ENCODE data around the gene VANGL1.

VANGL1 gene

DNA sequence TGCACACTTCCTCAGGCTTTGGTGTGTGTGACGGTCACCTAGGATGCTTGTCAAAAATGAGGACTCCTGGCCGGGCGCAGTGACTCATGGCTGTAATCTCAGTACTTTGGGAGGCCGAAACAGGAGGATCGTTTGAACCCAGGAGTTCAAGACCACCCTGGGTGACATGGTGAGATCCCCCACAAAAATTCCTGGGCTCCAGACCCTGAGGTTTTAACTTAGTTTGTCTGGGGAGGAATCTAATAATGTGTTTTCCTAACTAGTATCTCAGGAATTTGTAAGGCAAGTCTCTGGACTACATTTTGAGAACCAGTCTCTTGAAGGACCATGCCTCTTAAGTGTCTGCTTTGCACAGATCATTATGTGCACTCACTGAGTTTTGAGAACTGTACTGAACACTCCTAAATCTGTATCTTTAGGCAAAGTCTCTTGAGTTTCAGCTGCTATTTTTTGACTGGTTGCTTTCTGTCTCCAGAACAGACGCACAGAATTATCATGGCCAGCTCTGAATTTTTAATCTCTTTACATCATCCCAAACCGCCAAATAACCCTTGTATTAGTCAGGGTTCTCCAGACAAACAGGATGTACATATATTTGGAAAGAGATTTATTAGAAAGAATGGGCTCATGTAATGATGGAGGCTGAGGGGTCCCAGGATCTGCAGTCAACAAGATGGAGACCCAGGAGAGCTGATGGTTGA, 45.5 kb upstream of the VANGL1 start:
- no peak for DNase-seq
- Histone ChIP-seq H3K27me3 (ENCODE audit: insufficient read depth, low read length, poor library complexity) (no peaks in the 10 kb centered on the region), H3K4me2 (ENCODE audit: low read length) (no peak overlapping the region), H4K5ac (ENCODE audit: low read length) (no peak overlapping the region), H3K36me3 (ENCODE audit: control insufficient read depth, insufficient read depth, low read length) (no peaks in the 10 kb centered on the region), H3K79me1 (ENCODE audit: low read length) (no peaks in the 10 kb centered on the region), H3K9ac (ENCODE audit: low read length) (no peak overlapping the region), H3K4me1 (ENCODE audit: control insufficient read depth, low read depth, low read length) (peaks cover 8% of the 10 kb centered on the region), H2BK15ac (replicated peaks; ENCODE audit: low read depth) (no peak overlapping the region), H2BK120ac (ENCODE audit: low read depth, low read length) (no peak overlapping the region), H3K56ac (ENCODE audit: low read length) (no peak overlapping the region), H3K79me2 (ENCODE audit: control insufficient read depth, insufficient read depth, low read length) (no peaks in the 10 kb centered on the region), H3K4ac (ENCODE audit: low read depth, low read length) (no peak overlapping the region), H2AK5ac (ENCODE audit: low read length) (no peak overlapping the region), H2BK5ac (ENCODE audit: low read length) (no peak overlapping the region), H3K23ac (ENCODE audit: low read length) (no peak overlapping the region), H3K4me3 (ENCODE audit: low read length) (no peak overlapping the region), H3K18ac (ENCODE audit: low read length) (no peak overlapping the region), H3K27ac (ENCODE audit: low read depth, low read length) (no peak overlapping the region), H4K8ac (ENCODE audit: low read depth, low read length) (no peak overlapping the region)
- WGBS (ENCODE audit: extremely low coverage, insufficient coverage, low lambda C conversion rate): no CpG with 5 or more reads among the region's 7 CpGs

DNA sequence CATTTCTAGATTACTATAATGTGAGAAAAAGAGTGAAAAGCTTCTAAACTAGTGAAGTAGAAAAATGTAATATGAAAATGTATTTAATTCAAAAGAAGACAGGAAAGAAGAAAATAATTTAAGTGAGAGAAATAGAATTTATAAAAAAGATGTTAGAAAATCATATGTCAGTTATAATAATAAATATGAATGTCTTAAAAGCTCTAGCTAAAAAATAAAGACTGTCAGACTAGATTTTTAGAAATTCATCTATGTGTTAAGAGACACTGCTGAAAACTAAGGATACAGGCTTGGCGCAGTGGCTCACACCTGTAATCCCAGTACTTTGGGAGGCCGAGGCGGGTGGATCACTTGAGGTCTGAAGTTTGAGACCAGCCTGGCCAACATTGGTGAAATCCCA, 37.3 kb upstream of the VANGL1 start:
- H3K18ac ChIP-seq (ENCODE audit: low read length): no peak overlapping the region
- no peak for DNase-seq

DNA sequence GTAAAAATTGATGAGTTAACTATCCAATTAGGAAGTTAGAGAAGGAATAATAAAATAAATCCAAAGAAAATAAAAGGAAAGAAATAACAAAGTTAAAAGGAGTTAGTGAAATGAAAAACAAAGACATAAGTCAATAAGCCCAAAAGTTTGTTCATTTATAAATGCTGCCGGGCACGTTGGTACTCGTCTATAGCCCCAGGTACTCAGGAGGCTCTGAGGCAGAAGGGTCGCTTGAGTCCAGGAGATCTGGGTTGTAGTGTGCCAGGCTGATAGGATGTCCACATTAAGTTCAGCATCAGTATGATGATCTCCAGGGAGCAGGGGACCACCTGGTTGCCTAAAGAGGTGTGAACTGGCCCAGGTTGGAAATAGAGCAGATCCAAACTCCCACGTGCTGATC, 35.5 kb upstream of the VANGL1 start:
- Histone ChIP-seq H3K18ac (ENCODE audit: low read length) (no peak overlapping the region), H3K9ac (ENCODE audit: low read length) (no peak overlapping the region), H3K79me1 (ENCODE audit: low read length) (no peaks in the 10 kb centered on the region), H3K36me3 (ENCODE audit: control insufficient read depth, insufficient read depth, low read length) (no peaks in the 10 kb centered on the region), H3K4me1 (ENCODE audit: control insufficient read depth, low read depth, low read length) (peaks cover 9% of the 10 kb centered on the region), H3K4me3 (ENCODE audit: low read length) (no peak overlapping the region), H2BK5ac (ENCODE audit: low read length) (no peak overlapping the region), H4K5ac (ENCODE audit: low read length) (no peak overlapping the region), H2BK15ac (replicated peaks; ENCODE audit: low read depth) (no peak overlapping the region), H3K4ac (ENCODE audit: low read depth, low read length) (no peak overlapping the region), H3K79me2 (ENCODE audit: control insufficient read depth, insufficient read depth, low read length) (no peaks in the 10 kb centered on the region), H3K56ac (ENCODE audit: low read length) (no peak overlapping the region), H3K23ac (ENCODE audit: low read length) (no peak overlapping the region), H3K4me2 (ENCODE audit: low read length) (no peak overlapping the region), H2BK120ac (ENCODE audit: low read depth, low read length) (no peak overlapping the region), H2AK5ac (ENCODE audit: low read length) (no peak overlapping the region), H3K27ac (ENCODE audit: low read depth, low read length) (no peak overlapping the region), H4K8ac (ENCODE audit: low read depth, low read length) (no peak overlapping the region), H3K27me3 (ENCODE audit: insufficient read depth, low read length, poor library complexity) (no peaks in the 10 kb centered on the region)
- DNase-seq: no peak
- no CpG with 5 or more reads among the region's 5 CpGs for WGBS (ENCODE audit: extremely low coverage, insufficient coverage, low lambda C conversion rate)

More for the DNA sequence above, 37.3 kb upstream of the VANGL1 start:
- no peak overlapping the region for H4K8ac ChIP-seq (ENCODE audit: low read depth, low read length)
- no peak overlapping the region for H3K23ac ChIP-seq (ENCODE audit: low read length)
- WGBS (ENCODE audit: extremely low coverage, insufficient coverage, low lambda C conversion rate): no CpG with 5 or more reads among the region's 3 CpGs
- H2BK5ac ChIP-seq (ENCODE audit: low read length): no peak overlapping the region
- no peaks in the 10 kb centered on the region for H3K79me1 ChIP-seq (ENCODE audit: low read length)
- H3K36me3 ChIP-seq (ENCODE audit: control insufficient read depth, insufficient read depth, low read length): no peaks in the 10 kb centered on the region
- no peak overlapping the region for H3K4me3 ChIP-seq (ENCODE audit: low read length)
- no peak overlapping the region for H3K4ac ChIP-seq (ENCODE audit: low read depth, low read length)
- H2BK15ac ChIP-seq (replicated peaks; ENCODE audit: low read depth): no peak overlapping the region
- no peak overlapping the region for H3K56ac ChIP-seq (ENCODE audit: low read length)
- H2AK5ac ChIP-seq (ENCODE audit: low read length): no peak overlapping the region
- no peak overlapping the region for H3K4me2 ChIP-seq (ENCODE audit: low read length)
- H3K27ac ChIP-seq (ENCODE audit: low read depth, low read length): no peak overlapping the region
- no peak overlapping the region for H2BK120ac ChIP-seq (ENCODE audit: low read depth, low read length)
- no peaks in the 10 kb centered on the region for H3K79me2 ChIP-seq (ENCODE audit: control insufficient read depth, insufficient read depth, low read length)
- H4K5ac ChIP-seq (ENCODE audit: low read length): no peak overlapping the region
- H3K9ac ChIP-seq (ENCODE audit: low read length): no peak overlapping the region
- H3K27me3 ChIP-seq (ENCODE audit: insufficient read depth, low read length, poor library complexity): no peaks in the 10 kb centered on the region
- H3K4me1 ChIP-seq (ENCODE audit: control insufficient read depth, low read depth, low read length): peaks cover 9% of the 10 kb centered on the region

DNA sequence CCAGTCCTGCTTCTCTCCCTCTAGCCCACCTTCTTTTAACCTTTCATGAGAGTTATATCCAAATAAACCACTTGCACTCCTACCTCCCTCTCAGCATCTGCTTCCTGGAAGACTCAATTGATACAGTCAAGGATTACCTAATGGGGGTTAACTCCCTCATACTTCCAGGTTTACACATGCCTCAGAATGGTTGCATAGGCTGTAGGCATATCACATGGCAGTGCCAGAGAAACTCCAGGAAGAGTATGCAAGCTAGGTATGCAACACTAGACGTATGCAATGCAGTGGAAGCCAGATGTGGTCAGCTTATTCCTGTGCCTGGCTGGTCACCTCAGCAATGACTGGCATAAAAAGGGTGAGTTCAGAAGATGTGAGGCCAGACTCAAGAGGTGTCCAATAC, 32.7 kb upstream of the VANGL1 start:
- H3K79me2 ChIP-seq (ENCODE audit: control insufficient read depth, insufficient read depth, low read length): no peaks in the 10 kb centered on the region
- no peak overlapping the region for H2AK5ac ChIP-seq (ENCODE audit: low read length)
- H3K4ac ChIP-seq (ENCODE audit: low read depth, low read length): no peak overlapping the region
- H2BK15ac ChIP-seq (replicated peaks; ENCODE audit: low read depth): no peak overlapping the region
- no peak overlapping the region for H4K5ac ChIP-seq (ENCODE audit: low read length)
- no peak overlapping the region for H3K9ac ChIP-seq (ENCODE audit: low read length)
- WGBS (ENCODE audit: extremely low coverage, insufficient coverage, low lambda C conversion rate): no CpG with 5 or more reads among the region's 1 CpG
- no peak overlapping the region for H3K4me3 ChIP-seq (ENCODE audit: low read length)
- no peak overlapping the region for H3K4me2 ChIP-seq (ENCODE audit: low read length)
- H2BK120ac ChIP-seq (ENCODE audit: low read depth, low read length): no peak overlapping the region
- peak overlapping the region; percentile 71 for H3K56ac ChIP-seq (ENCODE audit: low read length)
- no peak for DNase-seq
- no peak overlapping the region for H4K8ac ChIP-seq (ENCODE audit: low read depth, low read length)
- no peaks in the 10 kb centered on the region for H3K36me3 ChIP-seq (ENCODE audit: control insufficient read depth, insufficient read depth, low read length)
- no peak overlapping the region for H3K27ac ChIP-seq (ENCODE audit: low read depth, low read length)
- H3K18ac ChIP-seq (ENCODE audit: low read length): no peak overlapping the region
- no peaks in the 10 kb centered on the region for H3K79me1 ChIP-seq (ENCODE audit: low read length)
- no peak overlapping the region for H2BK5ac ChIP-seq (ENCODE audit: low read length)
- no peaks in the 10 kb centered on the region for H3K27me3 ChIP-seq (ENCODE audit: insufficient read depth, low read length, poor library complexity)
- H3K23ac ChIP-seq (ENCODE audit: low read length): no peak overlapping the region
- peaks cover 9% of the 10 kb centered on the region for H3K4me1 ChIP-seq (ENCODE audit: control insufficient read depth, low read depth, low read length)

DNA sequence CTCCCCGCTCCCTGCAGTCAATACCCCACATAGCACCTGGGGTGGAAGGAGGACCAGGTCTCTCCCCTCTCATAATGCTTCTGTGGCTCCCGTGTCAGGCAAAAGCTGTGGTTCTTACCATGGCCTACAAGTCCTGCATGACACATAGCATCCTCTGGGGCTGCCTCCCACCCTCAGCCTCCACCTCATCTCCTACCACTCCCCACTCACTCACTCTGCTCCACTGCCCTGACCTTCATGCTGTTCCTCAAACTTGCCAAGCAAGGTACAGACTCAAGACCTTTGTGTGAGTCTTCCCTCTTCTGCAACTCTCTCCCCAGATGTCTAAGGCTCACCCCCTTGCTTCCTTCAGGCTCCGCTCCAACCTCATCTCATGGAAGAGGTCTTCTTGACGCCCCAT, 28.0 kb upstream of the VANGL1 start:
- Histone ChIP-seq H3K79me1 (ENCODE audit: low read length) (no peaks in the 10 kb centered on the region), H3K4me1 (ENCODE audit: control insufficient read depth, low read depth, low read length) (peaks cover 3% of the 10 kb centered on the region), H3K4me2 (ENCODE audit: low read length) (no peak overlapping the region), H2BK15ac (replicated peaks; ENCODE audit: low read depth) (no peak overlapping the region), H3K4ac (ENCODE audit: low read depth, low read length) (no peak overlapping the region), H4K8ac (ENCODE audit: low read depth, low read length) (no peak overlapping the region), H3K79me2 (ENCODE audit: control insufficient read depth, insufficient read depth, low read length) (no peaks in the 10 kb centered on the region), H3K56ac (ENCODE audit: low read length) (no peak overlapping the region), H3K23ac (ENCODE audit: low read length) (no peak overlapping the region), H3K9ac (ENCODE audit: low read length) (no peak overlapping the region), H4K5ac (ENCODE audit: low read length) (no peak overlapping the region), H2AK5ac (ENCODE audit: low read length) (no peak overlapping the region), H2BK120ac (ENCODE audit: low read depth, low read length) (no peak overlapping the region), H3K4me3 (ENCODE audit: low read length) (no peak overlapping the region), H3K27ac (ENCODE audit: low read depth, low read length) (no peak overlapping the region), H3K18ac (ENCODE audit: low read length) (no peak overlapping the region), H3K36me3 (ENCODE audit: control insufficient read depth, insufficient read depth, low read length) (no peaks in the 10 kb centered on the region), H3K27me3 (ENCODE audit: insufficient read depth, low read length, poor library complexity) (no peaks in the 10 kb centered on the region), H2BK5ac (ENCODE audit: low read length) (no peak overlapping the region)
- DNase-seq: no peak
- WGBS (ENCODE audit: extremely low coverage, insufficient coverage, low lambda C conversion rate): no CpG with 5 or more reads among the region's 4 CpGs

DNA sequence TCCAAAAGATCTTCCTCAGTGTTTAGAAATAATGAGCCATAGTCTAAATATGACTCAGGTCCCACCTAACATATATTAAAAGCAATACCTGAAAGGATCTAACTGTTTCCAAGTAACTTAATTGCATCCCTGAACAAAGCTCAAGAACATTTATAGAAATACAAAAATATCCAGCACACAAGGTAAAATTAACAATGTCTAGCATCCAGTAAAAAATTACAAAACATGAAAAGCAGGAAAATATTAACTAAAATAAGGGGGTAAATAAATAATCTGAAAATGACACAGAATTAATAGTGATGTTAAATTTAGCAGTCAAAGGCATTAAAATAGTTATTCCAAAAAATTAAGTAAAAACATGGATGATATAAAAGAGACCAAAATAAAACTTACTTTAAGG, 21.3 kb upstream of the VANGL1 start:
- H3K36me3 ChIP-seq (ENCODE audit: control insufficient read depth, insufficient read depth, low read length): no peaks in the 10 kb centered on the region
- H3K18ac ChIP-seq (ENCODE audit: low read length): no peak overlapping the region
- no peaks in the 10 kb centered on the region for H3K4me1 ChIP-seq (ENCODE audit: control insufficient read depth, low read depth, low read length)
- no peak overlapping the region for H2BK120ac ChIP-seq (ENCODE audit: low read depth, low read length)
- H2BK15ac ChIP-seq (replicated peaks; ENCODE audit: low read depth): no peak overlapping the region
- H3K4ac ChIP-seq (ENCODE audit: low read depth, low read length): no peak overlapping the region
- H3K27me3 ChIP-seq (ENCODE audit: insufficient read depth, low read length, poor library complexity): no peaks in the 10 kb centered on the region
- H2BK5ac ChIP-seq (ENCODE audit: low read length): no peak overlapping the region
- H3K27ac ChIP-seq (ENCODE audit: low read depth, low read length): no peak overlapping the region
- H3K4me2 ChIP-seq (ENCODE audit: low read length): no peak overlapping the region
- no peaks in the 10 kb centered on the region for H3K79me2 ChIP-seq (ENCODE audit: control insufficient read depth, insufficient read depth, low read length)
- no peak overlapping the region for H4K8ac ChIP-seq (ENCODE audit: low read depth, low read length)
- H3K4me3 ChIP-seq (ENCODE audit: low read length): no peak overlapping the region
- H2AK5ac ChIP-seq (ENCODE audit: low read length): no peak overlapping the region
- H3K9ac ChIP-seq (ENCODE audit: low read length): no peak overlapping the region
- no peak overlapping the region for H4K5ac ChIP-seq (ENCODE audit: low read length)
- DNase-seq: no peak
- no peak overlapping the region for H3K56ac ChIP-seq (ENCODE audit: low read length)
- no peaks in the 10 kb centered on the region for H3K79me1 ChIP-seq (ENCODE audit: low read length)
- H3K23ac ChIP-seq (ENCODE audit: low read length): no peak overlapping the region

Measured in mesendoderm (in vitro differentiated cells).